ENCODE data around the gene NEUROG1. TPM values are rescaled to one million over a fixed set of nuclear protein-coding genes. Genes with fewer than 3 reads are reported as not detected.

The NEUROG1 gene
- polyA plus RNA-seq, 3 donors, result not detected

- H3K4me3 Mint-ChIP-seq, result peak overlapping the region in 1 of 2 donors; percentile 51
- Histone ChIP-seq H3K4me1 (ENCODE audit: control insufficient read depth in 1 of 2, insufficient read depth in 2 of 2, low read length in 2 of 2) (no peaks in the 10 kb centered on the region), H4K20me1 (ENCODE audit: insufficient read depth, low read length) (no peaks in the 10 kb centered on the region), H3K79me2 (ENCODE audit: insufficient read depth, low read length) (no peaks in the 10 kb centered on the region), H3K9ac (ENCODE audit: insufficient read depth, low read length, poor library complexity, severe bottlenecking) (no peak overlapping the region), H3K4me2 (replicated peaks; ENCODE audit: extremely low read depth, low read length, poor library complexity, severe bottlenecking) (no peak overlapping the region), H3K9me3 (replicated peaks in 1 of 2; ENCODE audit: control insufficient read depth in 1 of 2, insufficient read depth in 1 of 2, low read length in 2 of 2) (no peaks in the 10 kb centered on the region), H3K27me3 (ENCODE audit: control insufficient read depth in 2 of 2, insufficient read depth in 2 of 2, low read length in 2 of 2) (peaks cover 0 to 4% of the 10 kb centered on the region in 2 donors), H3K36me3 (replicated peaks in 1 of 2; ENCODE audit: control insufficient read depth in 1 of 2, insufficient read depth in 2 of 2, low read length in 2 of 2) (no peaks in the 10 kb centered on the region), H2AFZ (ENCODE audit: insufficient read depth, low read depth, low read length, poor library complexity, severe bottlenecking) (no peak overlapping the region), H3K27ac (ENCODE audit: low read depth in 1 of 2, low read length in 2 of 2) (no peak overlapping the region), H3K4me3 (replicated peaks in 1 of 3; ENCODE audit: low read depth in 2 of 3, low read length in 3 of 3) (no peak overlapping the region)
- no peak overlapping the region for H3K27ac Mint-ChIP-seq
- no peak for DNase-seq
- TF ChIP-seq CTCF (IDR thresholded peaks at IDR 0.05), result no peak
- no peaks in the 10 kb centered on the region for H3K36me3 Mint-ChIP-seq
- 80% methylated on average over 2 of the region's 6 CpGs for WGBS (ENCODE audit: insufficient coverage)
- peaks cover 0 to 2% (median 0%) of the 10 kb centered on the region in 7 donors for H3K9me3 Mint-ChIP-seq
- intact Hi-C loops (cut with micrococcal nuclease), result loop anchor here in 1 of 2 donors (5.0 kb wide), 1 partner anchor 98 kb away; no protein-coding TSS in a partner anchor
- H3K27me3 Mint-ChIP-seq (ENCODE audit: low read depth in 3 of 3), result peaks cover 18 to 29% (median 21%) of the 10 kb centered on the region in 3 donors
- H3K4me1 Mint-ChIP-seq, result peaks cover 7% of the 10 kb centered on the region
Measured at GRCh38 chr5:135565266-135565665, 29.5 kb upstream of the NEUROG1 start.

GRCh38 chr5:135564331-135564730, 28.6 kb upstream of the NEUROG1 start:
- H3K4me3 ChIP-seq (replicated peaks in 1 of 3; ENCODE audit: low read depth in 2 of 3, low read length in 3 of 3), result no peak overlapping the region
- peaks cover 0 to 2% of the 10 kb centered on the region in 2 donors for H3K9me3 ChIP-seq (replicated peaks in 1 of 2; ENCODE audit: control insufficient read depth in 1 of 2, insufficient read depth in 1 of 2, low read length in 2 of 2)
- H3K9ac ChIP-seq (ENCODE audit: insufficient read depth, low read length, poor library complexity, severe bottlenecking), result no peak overlapping the region
- Mint-ChIP-seq H3K36me3 (no peaks in the 10 kb centered on the region), H3K4me1 (peaks cover 7% of the 10 kb centered on the region), H3K27ac (no peak overlapping the region), H3K4me3 (no peak overlapping the region), H3K27me3 (ENCODE audit: low read depth in 3 of 3) (peaks cover 21 to 31% (median 22%) of the 10 kb centered on the region in 3 donors), H3K9me3 (peaks cover 0 to 2% (median 1%) of the 10 kb centered on the region in 7 donors)
- 100% methylated on average over 2 of the region's 5 CpGs for WGBS (ENCODE audit: insufficient coverage)
- DNase-seq, result no peak
- H3K4me2 ChIP-seq (replicated peaks; ENCODE audit: extremely low read depth, low read length, poor library complexity, severe bottlenecking), result no peak overlapping the region
- H3K4me1 ChIP-seq (ENCODE audit: control insufficient read depth in 1 of 2, insufficient read depth in 2 of 2, low read length in 2 of 2), result no peaks in the 10 kb centered on the region
- intact Hi-C loops (cut with micrococcal nuclease), result no loop called here
- TF ChIP-seq CTCF (IDR thresholded peaks at IDR 0.05), result no peak
- H4K20me1 ChIP-seq (ENCODE audit: insufficient read depth, low read length), result no peaks in the 10 kb centered on the region
- no peaks in the 10 kb centered on the region for H3K79me2 ChIP-seq (ENCODE audit: insufficient read depth, low read length)
- H3K27ac ChIP-seq (ENCODE audit: low read depth in 1 of 2, low read length in 2 of 2), result no peak overlapping the region
- H3K36me3 ChIP-seq (replicated peaks in 1 of 2; ENCODE audit: control insufficient read depth in 1 of 2, insufficient read depth in 2 of 2, low read length in 2 of 2), result no peaks in the 10 kb centered on the region
- peaks cover 7 to 11% of the 10 kb centered on the region in 2 donors for H3K27me3 ChIP-seq (ENCODE audit: control insufficient read depth in 2 of 2, insufficient read depth in 2 of 2, low read length in 2 of 2)
- H2AFZ ChIP-seq (ENCODE audit: insufficient read depth, low read depth, low read length, poor library complexity, severe bottlenecking), result no peak overlapping the region
